Astrocyte of the spinal cord (primary cell): ENCODE measurements around the gene DPPA5.
"Not testable (repeated sequence)": the region's sequence is repeated elsewhere in the genome, so short reads cannot be mapped to it uniquely, and the experiment has no call there.

ENCODE experiments used
- DNase-seq: peaks from one replicate; pipeline ENCODE4 v3.0.0; 2011; ENCODE audit warnings: low read depth, low spot score
- H3K4me3 ChIP-seq: 2 replicates; pipeline ENCODE4 v1.5.1; 2011; ENCODE audit warnings: low read depth, mild to moderate bottlenecking, low read length, moderate library complexity
- in situ Hi-C: cut with HindIII; loops from 2 replicates; pipeline ENCODE4 v1.10.0; 2017; ENCODE audit warnings: low sequenced_read_pairs
- TF ChIP-seq, protein P1 (sequence below): IDR thresholded peaks from 2 replicates; pipeline ENCODE4 v1.5.1; 2012; ENCODE audit warnings: low read depth, mild to moderate bottlenecking, low read length, inconsistent platforms

Gene DPPA5

DNA sequence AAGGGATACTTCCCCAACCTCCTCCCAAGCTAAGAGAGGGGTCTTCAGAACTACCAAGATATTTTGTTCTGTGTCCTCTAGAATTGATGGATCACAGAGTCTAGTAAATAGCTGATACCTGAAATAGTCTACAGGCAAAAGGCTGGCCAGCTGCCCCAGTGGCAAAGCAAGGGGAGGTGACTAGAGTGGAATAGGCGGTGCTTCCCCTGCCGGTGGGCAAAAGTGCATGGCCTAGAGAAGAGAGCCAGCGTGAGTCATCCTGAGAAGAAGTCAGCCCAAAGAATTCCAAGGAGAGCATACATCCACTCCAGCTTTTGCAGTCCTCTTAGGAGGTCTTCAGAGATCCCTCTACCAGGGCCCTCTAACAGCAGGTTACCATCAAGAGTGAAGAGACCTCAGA lies 14.7 kb downstream of the DPPA5 start:
- no peak overlapping the region for H3K4me3 ChIP-seq
- TF ChIP-seq, protein P1, sequence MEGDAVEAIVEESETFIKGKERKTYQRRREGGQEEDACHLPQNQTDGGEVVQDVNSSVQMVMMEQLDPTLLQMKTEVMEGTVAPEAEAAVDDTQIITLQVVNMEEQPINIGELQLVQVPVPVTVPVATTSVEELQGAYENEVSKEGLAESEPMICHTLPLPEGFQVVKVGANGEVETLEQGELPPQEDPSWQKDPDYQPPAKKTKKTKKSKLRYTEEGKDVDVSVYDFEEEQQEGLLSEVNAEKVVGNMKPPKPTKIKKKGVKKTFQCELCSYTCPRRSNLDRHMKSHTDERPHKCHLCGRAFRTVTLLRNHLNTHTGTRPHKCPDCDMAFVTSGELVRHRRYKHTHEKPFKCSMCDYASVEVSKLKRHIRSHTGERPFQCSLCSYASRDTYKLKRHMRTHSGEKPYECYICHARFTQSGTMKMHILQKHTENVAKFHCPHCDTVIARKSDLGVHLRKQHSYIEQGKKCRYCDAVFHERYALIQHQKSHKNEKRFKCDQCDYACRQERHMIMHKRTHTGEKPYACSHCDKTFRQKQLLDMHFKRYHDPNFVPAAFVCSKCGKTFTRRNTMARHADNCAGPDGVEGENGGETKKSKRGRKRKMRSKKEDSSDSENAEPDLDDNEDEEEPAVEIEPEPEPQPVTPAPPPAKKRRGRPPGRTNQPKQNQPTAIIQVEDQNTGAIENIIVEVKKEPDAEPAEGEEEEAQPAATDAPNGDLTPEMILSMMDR: no peak
- DNase-seq: peak; percentile 14
- in situ Hi-C loops: no loop called here

DNA sequence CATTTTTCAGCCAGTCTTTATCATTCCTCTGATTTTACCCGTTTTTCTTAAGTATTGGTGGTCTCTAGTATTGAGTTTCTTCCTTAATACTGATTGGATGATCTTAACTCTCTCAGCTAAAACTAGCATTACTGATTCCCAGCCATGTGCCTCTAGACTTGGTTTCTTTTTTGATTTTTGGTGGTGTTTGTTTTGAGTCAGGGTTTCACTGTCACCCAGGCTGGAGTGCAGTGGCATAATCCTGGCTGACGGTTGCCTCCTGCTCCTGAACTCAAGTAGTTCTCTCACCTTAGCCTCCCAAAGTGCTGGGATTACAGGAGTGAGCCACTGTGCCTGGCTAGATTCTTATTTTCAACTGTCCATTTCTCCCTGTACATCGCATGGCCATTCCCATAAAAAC lies 24.9 kb downstream of the DPPA5 start:
- in situ Hi-C loops: no loop called here
- DNase-seq: no peak
- H3K4me3 ChIP-seq: no peak overlapping the region
- TF ChIP-seq, protein P1: no peak

DNA sequence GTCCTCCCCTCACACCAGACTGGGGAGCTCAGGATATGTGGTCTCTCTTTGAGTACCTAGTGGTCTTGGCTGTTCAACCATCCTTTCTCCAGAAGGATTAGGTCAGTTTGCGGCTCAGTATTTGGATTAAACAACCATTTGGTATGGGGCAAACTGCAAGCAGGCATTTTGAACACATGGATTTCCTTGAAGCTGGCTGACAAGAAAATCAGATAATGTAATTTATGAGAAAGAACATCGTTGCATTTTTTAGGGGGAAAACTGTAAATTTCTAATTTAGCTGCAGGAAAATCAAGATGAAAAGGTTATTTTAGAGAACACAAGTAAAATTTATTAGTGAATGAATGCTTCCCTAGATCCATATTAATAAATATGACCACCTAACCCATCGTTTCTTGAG lies 25.3 kb downstream of the DPPA5 start:
- in situ Hi-C loops: no loop called here

DNA sequence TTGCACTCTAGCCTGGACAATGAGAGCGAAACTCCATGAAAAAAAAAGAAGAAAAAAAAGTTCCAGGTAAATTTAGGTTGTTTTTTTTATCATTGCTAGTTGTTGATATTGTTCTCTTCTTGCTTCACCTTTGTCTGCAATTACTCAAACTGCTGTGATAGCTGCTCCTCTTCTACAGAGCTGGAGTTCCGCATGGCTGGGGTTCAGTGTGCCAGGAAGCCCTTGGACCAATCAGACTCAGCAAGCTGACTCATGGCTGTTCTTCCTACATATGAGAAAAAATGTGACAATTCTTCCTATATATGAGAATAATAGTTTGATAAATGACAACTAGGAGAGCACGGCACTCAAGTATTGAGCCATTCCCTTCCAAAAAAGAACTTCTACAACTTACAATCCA lies 28.4 kb downstream of the DPPA5 start:
- DNase-seq: no peak
- H3K4me3 ChIP-seq: no peak overlapping the region
- TF ChIP-seq, protein P1: no peak
- in situ Hi-C loops: no loop called here

More for the DNA sequence above, 25.3 kb downstream of the DPPA5 start:
- no peak for DNase-seq
- TF ChIP-seq, protein P1: no peak
- no peak overlapping the region for H3K4me3 ChIP-seq

DNA sequence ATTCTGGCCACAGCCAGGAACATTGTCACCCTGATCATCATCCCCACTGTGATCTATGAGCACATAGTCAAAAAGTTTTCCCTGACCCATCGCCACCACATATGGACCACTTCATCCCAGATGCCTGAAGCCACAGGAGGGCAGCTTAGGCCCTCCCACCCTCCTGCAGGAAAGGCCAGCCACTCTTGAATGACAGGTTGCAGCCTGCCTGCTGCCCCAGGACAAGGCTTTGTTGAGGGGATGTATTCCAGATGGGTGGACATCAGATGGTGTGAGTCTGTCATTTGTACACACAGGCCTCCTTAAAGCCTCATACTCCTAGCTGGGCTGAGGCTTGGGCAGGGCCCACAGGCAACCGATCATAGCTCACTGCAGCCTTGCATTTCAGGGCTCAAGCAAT lies 30.8 kb downstream of the DPPA5 start:
- TF ChIP-seq, protein P1: no peak
- no peak for DNase-seq
- in situ Hi-C loops: no loop called here
- no peak overlapping the region for H3K4me3 ChIP-seq

DNA sequence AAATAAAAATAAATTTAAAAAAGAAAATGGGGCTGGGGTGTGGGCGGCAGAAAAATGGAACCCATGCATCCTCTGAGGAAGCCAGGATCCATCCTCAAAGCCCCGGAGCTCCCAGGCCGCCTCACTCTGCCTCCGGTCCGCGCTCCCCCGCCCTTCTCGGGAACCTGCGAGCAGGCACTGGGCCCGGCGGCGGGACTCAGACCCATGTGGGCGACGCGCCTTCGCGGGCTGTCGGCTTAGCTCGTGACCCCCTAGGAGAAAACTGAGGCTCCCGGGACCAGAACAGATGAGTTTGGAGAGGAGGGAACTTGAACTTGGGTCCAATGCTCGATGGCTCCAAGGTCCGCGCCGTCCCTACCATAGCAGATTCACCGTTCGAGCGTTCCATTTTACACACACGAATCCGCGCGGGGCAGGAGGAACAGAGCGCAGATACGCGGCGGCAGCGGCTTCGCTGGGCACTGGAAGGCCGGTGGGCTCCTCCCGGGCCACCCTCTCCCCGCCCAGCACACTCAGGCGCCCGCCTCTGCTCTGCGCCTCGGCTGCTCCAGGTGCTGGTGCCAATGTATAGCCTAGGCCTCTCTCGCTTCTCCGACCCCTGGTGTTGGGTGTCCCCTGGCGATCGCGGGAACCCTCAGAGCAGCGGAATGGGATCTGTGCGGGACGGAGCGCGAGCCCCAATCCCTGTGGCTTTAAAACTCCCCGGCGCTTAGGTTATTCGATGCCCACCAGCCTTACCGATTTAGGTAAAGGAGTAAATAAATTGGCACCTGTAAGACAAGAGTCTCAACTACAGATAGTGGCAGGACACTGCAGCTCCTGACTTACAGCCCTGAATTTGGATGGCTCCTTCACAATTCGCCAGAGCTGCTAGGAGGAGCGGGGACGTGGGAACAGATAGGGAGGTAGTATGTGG lies 39.2 kb downstream of the DPPA5 start:
- DNase-seq: no peak
- in situ Hi-C loops: no loop called here
- TF ChIP-seq, protein P1: no peak
- H3K4me3 ChIP-seq: peak overlapping the region; percentile 35

DNA sequence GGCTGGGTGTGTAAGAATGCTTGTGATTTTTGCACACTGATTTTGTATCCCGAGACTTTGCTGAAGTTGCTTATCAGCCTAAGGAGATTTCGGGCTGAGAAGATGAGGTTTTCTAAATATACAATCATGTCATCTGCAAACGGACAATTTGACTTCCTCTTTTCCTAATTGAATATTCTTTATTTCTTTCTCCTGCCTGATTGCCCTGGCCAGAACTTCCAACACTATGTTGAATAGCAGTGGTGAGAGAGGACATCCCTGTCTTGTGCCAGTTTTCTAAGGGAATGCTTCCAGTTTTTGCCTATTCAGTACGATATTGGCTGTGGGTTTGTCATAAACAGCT lies 43.6 kb downstream of the DPPA5 start:
- in situ Hi-C loops, DNase-seq: not testable (repeated sequence)
- peak overlapping the region; percentile 60 for H3K4me3 ChIP-seq
